ENCODE measurements around the gene ZNF146.

DNA sequence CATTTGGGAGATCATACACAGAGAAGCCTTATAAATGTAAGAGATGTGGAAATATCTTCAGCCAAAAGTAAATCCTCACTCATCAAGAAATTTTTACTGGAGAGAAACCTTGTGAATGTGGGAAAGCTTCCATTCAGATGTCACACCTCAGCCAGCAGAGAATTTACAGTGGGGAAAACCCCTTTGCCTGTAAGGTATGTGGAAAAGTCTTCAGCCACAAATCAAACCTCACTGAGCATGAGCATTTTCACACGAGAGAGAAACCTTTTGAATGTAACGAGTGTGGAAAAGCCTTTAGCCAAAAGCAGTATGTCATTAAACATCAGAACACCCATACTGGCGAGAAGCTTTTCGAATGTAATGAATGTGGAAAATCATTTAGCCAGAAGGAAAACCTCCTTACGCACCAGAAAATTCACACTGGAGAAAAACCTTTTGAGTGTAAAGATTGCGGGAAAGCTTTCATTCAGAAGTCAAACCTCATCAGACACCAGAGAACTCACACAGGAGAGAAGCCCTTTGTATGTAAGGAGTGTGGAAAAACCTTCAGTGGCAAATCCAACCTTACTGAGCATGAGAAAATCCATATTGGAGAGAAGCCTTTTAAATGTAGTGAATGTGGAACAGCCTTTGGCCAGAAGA, 21.5 kb downstream of the ZNF146 start:
- TF ChIP-seq POLR2AphosphoS5 (IDR thresholded peaks at IDR 0.05; ENCODE audit: low read depth, low read length) (no peak), SIN3A (IDR thresholded peaks at IDR 0.05; ENCODE audit: borderline replicate concordance, insufficient read depth, low read length) (no peak), TAF1 (IDR thresholded peaks at IDR 0.05; ENCODE audit: borderline replicate concordance, insufficient read depth, low read length) (no peak)
- TF ChIP-seq, protein P1, sequence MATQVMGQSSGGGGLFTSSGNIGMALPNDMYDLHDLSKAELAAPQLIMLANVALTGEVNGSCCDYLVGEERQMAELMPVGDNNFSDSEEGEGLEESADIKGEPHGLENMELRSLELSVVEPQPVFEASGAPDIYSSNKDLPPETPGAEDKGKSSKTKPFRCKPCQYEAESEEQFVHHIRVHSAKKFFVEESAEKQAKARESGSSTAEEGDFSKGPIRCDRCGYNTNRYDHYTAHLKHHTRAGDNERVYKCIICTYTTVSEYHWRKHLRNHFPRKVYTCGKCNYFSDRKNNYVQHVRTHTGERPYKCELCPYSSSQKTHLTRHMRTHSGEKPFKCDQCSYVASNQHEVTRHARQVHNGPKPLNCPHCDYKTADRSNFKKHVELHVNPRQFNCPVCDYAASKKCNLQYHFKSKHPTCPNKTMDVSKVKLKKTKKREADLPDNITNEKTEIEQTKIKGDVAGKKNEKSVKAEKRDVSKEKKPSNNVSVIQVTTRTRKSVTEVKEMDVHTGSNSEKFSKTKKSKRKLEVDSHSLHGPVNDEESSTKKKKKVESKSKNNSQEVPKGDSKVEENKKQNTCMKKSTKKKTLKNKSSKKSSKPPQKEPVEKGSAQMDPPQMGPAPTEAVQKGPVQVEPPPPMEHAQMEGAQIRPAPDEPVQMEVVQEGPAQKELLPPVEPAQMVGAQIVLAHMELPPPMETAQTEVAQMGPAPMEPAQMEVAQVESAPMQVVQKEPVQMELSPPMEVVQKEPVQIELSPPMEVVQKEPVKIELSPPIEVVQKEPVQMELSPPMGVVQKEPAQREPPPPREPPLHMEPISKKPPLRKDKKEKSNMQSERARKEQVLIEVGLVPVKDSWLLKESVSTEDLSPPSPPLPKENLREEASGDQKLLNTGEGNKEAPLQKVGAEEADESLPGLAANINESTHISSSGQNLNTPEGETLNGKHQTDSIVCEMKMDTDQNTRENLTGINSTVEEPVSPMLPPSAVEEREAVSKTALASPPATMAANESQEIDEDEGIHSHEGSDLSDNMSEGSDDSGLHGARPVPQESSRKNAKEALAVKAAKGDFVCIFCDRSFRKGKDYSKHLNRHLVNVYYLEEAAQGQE (IDR thresholded peaks at IDR 0.05; ENCODE audit: insufficient read depth in 1 of 2, low read depth in 2 of 2, low read length in 2 of 2), result no peak
